ENCODE measurements around the gene OSBPL9.

Gene OSBPL9

GRCh38 chr1:51630922-51631321 lies 14.0 kb downstream of the OSBPL9 start:
- Histone ChIP-seq H3K27me3 (ENCODE audit: insufficient read depth, poor library complexity, severe bottlenecking) (no peaks in the 10 kb centered on the region), H3K27ac (replicated peaks) (no peak overlapping the region)
- TF ChIP-seq GABPA (IDR thresholded peaks at IDR 0.05; ENCODE audit: low read depth) = no peak
- no peak for TF ChIP-seq REST (IDR thresholded peaks at IDR 0.05; ENCODE audit: insufficient replicate concordance, low read depth)
- TF ChIP-seq CTCF (IDR thresholded peaks at IDR 0.05; ENCODE audit: insufficient read depth, low read length) = no peak
- TF ChIP-seq POLR2AphosphoS5 (IDR thresholded peaks at IDR 0.05; ENCODE audit: low read depth) = no peak
- no peak for TF ChIP-seq SPI1 (IDR thresholded peaks at IDR 0.05; ENCODE audit: borderline replicate concordance, low read depth)

GRCh38 chr1:51631747-51632146 lies 14.9 kb downstream of the OSBPL9 start:
- no peak for TF ChIP-seq GABPA (IDR thresholded peaks at IDR 0.05; ENCODE audit: low read depth)
- no peak for TF ChIP-seq REST (IDR thresholded peaks at IDR 0.05; ENCODE audit: insufficient replicate concordance, low read depth)
- TF ChIP-seq POLR2AphosphoS5 (IDR thresholded peaks at IDR 0.05; ENCODE audit: low read depth) = no peak
- no peak for TF ChIP-seq CTCF (IDR thresholded peaks at IDR 0.05; ENCODE audit: insufficient read depth, low read length)
- no peak for TF ChIP-seq SPI1 (IDR thresholded peaks at IDR 0.05; ENCODE audit: borderline replicate concordance, low read depth)
- DNase-seq (ENCODE audit: low read depth in 1 of 2, low spot score in 1 of 2) = no peak
- no peak overlapping the region for H3K4me3 ChIP-seq (replicated peaks; ENCODE audit: insufficient read depth, low read length)
- no peaks in the 10 kb centered on the region for H3K27me3 ChIP-seq (ENCODE audit: insufficient read depth, poor library complexity, severe bottlenecking)
- H3K27ac ChIP-seq (replicated peaks) = no peak overlapping the region

More at GRCh38 chr1:51630922-51631321, 14.0 kb downstream of the OSBPL9 start:
- no peak overlapping the region for H3K4me3 ChIP-seq (replicated peaks; ENCODE audit: insufficient read depth, low read length)
- no peak for DNase-seq (ENCODE audit: low read depth in 1 of 2, low spot score in 1 of 2)

- TF ChIP-seq POLR2AphosphoS5 (IDR thresholded peaks at IDR 0.05; ENCODE audit: low read depth) = no peak
- no peak for TF ChIP-seq GABPA (IDR thresholded peaks at IDR 0.05; ENCODE audit: low read depth)
- no peak for TF ChIP-seq SPI1 (IDR thresholded peaks at IDR 0.05; ENCODE audit: borderline replicate concordance, low read depth)
- no peak for TF ChIP-seq REST (IDR thresholded peaks at IDR 0.05; ENCODE audit: insufficient replicate concordance, low read depth)
- TF ChIP-seq CTCF (IDR thresholded peaks at IDR 0.05; ENCODE audit: insufficient read depth, low read length) = no peak
- Histone ChIP-seq H3K27ac (replicated peaks) (no peak overlapping the region), H3K27me3 (ENCODE audit: insufficient read depth, poor library complexity, severe bottlenecking) (no peaks in the 10 kb centered on the region), H3K4me3 (replicated peaks; ENCODE audit: insufficient read depth, low read length) (no peak overlapping the region)
- DNase-seq (ENCODE audit: low read depth in 1 of 2, low spot score in 1 of 2) = no peak
These were observed 17.7 kb downstream of the OSBPL9 start for GRCh38 chr1:51634618-51635017.
